NCI-H82 treated with DMSO at 0.1 percent for 48 hours (cell line): ENCODE measurements around the gene PPM1L.

Source experiments
- DNase-seq: peaks from one replicate; lab custom pipeline; 2025; ENCODE audit not compliant: unreplicated experiment; lab: John Stamatoyannopoulos, UW

PPM1L gene

DNA sequence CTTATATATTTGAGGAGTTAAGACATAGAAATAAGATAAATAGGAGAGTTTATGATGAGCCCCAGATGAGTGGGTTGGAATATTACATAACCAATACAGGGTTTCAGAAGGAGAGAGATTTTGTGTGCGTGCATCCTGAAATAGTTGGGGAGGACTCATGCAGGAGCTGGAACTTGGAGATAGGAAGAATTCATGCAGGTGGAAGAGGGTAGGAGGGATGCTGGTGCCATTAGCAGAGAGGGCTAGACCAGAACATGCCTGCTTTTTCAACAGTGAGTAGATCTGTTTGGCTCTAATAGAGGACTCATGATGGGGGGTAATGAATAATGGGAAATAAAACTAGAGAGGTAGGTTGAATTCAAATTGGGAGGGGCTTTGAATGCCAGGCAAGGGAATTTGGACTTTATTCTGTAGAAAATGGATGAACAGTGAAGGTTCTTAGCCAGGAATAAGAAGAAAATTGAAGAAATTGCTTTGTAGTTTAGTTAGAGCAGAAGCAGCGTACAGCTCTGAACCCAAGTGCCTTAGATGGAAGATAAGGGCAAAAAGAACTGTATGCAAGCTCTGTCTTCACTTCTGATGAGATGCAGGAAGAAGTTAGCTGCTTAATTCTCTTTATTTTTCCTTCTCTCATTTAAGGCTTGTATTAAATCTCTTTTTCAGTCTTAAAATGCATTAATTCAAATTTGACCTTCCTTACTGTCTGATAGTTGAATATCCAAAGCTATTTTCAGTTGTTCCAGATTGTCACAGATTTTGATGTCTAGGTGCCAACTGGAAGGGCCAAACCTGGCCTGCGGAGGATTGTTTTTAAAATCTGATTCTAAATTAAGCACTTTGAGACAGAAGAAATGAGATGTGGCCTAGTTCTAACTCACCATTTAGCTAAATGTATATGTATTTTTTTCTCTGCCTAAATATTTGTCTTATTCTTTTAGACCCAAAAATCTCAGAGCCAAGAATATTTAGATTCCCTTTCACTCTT lies 86.3 kb downstream of the PPM1L start:
- DNase-seq: no peak

DNA sequence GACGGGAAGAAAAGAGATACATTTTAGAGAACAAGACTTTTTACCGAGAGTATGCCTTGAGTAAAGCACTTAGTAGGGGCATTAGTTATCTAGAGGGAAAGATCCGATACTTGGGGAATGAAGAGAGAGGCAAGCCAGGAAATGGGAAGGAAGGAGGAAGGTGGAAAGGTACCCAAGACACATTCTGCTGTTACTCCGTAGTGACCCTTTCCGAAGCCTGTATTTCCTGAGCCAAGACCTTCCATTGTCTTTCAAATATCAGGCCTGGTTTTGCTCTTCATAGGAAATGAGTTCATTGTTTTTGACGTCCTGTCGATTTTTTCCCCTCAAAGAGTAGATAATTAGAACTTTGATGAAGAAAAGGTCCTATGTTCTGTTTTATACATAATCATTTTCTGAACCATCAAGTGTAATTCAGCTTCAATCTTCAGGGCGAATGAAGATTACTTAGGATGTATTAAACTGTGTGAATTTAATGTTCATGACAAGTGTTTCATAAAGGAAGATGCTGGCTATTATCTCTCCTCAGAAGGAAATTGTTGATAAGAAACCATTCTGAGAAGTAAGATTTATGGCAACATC lies 95.7 kb downstream of the PPM1L start:
- no peak for DNase-seq

DNA sequence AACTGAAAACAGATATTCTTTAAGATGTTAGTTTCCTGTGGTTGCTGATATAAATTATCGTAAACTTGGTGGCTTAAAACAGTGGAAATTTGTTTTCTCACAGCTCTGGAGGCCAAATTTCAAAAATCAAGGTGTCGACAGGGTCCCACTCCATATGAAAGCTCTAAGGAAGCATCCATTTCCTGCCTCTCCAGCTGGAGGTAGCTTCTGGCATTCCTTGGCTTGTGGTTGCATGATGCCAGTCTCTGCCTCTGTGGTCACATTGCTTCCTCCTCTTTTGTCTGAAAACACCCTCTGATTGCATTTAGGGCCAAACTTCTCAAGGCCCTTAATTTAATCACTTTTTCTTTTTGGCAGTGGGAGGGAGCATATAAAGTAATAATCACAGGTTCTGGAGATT lies 96.8 kb downstream of the PPM1L start:
- no peak for DNase-seq

DNA sequence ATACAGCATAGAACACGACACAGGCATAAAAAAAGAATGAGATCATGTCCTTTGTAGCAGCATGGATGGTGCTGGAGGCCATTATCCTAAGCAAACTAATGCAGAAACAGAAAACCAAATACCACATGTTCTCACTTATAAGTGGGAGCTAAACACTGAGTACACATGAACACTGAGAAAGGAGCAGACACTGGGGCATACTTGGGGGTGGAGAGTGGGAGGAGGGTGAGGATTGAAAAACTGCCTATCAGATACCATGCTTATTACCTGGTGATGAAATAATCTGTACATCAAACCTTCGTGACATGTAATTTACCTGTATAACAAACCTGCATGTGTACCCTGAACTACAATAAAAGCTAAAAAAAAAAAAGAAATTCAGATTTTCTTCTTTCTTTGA lies 100.4 kb downstream of the PPM1L start:
- DNase-seq: no peak

DNA sequence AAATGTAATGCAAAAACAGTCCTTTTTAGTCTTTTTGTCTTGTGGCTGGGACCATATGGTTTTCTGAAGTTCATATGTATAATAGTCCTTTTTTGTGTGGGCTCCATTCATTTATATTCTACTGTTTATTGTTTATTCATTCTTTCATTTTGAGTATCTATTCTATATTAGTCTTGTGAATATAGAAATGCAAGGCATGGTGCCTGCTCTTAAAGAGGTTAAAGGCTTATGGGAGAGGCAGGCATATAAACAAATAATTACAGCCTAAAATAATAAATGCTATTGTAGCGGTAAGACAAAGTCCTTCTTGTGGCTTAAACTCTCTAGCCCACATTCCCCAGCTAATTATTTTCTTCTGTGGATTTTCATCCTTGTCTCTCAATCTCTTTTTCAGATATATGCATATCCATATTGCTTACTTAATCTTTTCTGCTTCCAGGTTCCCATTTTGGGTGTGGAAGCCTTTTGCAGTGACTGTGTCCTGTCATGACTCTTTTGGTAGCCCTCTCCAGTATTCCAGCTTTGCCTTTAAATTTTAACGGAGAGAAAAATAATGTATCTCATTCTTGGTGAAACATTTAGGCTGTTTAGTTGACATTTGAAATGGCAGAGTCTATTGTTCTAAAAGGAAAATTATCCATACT lies 101.6 kb downstream of the PPM1L start:
- no peak for DNase-seq

DNA sequence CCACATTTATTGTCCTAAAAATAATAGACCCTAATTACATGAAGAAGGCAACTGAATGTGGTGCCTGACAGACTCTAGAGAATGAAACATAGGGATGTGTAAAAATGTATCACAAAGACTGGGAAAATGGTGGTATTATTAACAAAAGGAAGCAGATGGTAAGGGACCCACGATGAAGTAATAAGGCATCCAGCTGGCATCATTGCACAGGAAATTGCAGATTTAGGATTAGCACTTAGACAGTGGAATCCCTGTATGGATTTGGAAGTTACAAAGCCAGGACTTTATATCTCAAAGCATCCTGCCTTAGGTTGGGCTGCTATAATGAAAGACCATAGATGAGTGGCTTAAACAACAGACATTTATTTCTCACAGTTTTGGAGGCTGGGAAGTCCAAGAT lies 104.3 kb downstream of the PPM1L start:
- DNase-seq: peak; percentile 80

DNA sequence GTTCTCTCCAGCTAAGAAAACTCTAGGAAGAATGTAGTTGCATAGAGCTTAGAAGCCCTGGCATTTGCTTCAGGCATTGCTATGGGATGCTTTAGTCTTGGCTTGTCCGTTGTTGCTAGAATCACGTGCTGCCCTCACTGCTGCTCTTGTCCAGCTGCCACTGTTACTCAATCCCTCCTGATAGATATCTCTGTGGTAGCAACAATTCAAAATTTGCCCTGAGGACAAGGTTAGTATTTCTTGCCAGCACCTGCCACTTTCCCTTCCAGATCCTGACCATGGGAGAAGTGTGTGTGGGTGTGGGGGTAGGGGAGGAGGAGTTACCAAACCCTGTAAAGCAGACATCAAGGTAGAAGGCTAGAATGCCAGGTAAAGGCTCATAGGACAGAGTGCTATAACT lies 113.8 kb downstream of the PPM1L start:
- DNase-seq: peak; percentile 26

DNA sequence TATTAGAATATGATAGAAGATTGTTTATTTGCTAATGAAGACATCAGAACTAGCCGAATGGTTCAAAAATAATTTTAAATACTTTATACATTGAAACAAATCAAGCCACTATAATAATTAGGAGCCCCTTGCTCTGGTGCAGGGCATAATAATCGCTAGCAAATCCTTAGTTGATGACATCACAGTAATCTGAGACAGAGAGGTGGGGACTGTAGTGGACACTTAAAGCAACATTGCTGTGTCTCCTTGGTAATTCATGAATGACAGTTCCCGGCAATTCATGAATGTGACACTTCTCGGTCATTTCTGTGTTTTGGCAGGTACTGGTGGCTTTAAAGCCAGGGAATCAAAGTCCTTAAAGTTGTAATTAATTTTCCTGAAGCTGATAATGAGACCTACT lies 114.3 kb downstream of the PPM1L start:
- DNase-seq: no peak

DNA sequence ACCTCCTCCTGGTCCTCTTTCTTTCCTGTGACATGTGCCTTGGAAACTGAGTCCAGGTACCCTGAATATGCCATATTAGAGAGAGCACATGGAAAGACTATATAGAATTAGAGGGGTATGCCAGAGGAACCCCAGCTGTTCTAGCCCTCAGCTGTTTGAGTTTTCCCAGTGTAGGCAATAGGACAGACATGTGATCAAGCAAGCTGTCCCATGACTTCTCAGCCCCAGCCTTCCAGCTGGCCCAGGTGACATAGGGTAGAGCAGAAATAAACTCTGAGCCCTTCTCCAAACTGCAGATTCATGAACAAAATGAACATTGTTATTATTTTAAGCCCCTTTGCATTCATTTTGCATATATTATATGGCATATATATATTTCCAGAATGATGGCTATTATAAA lies 118.7 kb downstream of the PPM1L start:
- DNase-seq: no peak

DNA sequence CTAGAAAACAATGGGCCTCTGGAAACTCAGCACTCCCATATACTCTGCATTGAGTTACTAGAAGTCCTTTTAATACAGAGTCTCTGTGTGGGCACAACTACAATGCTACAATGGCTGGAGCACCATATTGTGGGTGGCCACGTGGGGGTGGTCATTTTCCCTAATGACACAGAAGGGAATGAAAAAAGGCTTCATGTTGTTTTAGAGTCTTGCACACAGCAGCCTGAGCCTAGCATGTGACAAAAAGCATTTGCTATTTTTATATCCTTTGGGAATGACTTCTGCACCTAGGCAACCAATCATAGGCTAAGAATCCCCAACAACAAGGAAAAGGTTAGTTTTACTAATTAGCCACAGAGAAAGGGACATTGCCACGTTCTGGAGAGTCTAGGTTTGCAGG lies 120.6 kb downstream of the PPM1L start:
- DNase-seq: no peak

DNA sequence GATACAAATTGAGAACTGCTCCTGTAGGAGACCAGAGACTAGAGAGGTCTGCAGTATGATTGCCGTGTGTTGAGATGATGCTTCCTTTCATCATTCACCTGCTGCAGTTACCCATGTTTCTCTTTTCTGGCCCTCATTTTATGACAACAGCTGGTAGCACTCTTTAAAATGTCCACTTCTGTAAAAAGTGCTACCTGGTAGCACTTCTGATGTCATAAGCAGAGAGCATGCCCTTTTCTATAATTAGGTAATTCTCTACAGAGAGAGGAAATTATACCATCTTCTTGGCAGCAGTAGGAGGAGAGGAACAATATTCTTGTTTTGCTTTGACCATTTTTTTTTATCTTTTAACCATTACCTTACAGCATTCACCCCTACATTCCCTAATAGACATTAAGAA lies 123.8 kb downstream of the PPM1L start:
- DNase-seq: no peak

DNA sequence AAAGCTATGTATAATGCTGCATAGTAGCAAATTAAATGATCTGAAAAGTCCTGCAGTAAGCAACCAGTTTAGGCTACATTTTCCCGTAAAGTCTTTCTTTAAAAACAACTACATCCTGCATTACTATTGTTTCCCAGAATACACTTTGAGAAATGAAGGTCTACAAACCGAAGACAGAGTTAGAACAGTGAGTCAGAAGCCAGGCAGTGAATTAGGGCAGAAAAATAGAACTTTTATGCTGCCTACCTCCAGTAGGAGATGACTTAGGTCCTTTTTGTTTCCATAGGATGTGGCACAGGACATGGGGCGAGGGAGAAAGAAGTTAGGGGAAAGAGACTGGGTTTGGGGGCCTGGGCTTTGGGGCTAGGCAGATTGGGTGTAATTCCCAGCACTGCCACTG lies 127.3 kb downstream of the PPM1L start:
- no peak for DNase-seq

DNA sequence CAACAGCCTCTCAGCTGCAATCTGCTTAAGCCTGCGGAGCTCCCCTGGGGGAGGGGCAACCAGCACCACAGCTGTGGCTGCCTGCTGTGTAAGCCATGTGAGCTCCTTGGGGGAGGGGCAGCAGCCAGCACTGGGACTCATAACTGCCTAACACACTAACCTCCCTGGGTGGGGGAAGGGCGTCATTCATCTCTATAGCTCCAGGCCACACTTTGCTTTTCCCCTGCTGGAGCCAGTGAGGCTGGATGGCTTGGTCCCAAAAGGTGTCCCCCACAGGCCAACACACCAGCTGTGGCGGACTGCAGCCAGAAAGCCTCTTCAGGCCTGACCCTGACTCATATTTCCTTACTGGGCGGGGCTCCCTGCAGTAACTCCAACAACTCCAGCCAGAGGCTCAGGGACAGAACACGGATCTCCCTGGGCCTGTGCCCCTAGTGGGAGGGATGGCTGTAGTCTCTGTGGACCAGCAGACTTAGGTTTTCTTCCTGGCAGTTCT lies 129.8 kb downstream of the PPM1L start:
- DNase-seq: peak; percentile 79

DNA sequence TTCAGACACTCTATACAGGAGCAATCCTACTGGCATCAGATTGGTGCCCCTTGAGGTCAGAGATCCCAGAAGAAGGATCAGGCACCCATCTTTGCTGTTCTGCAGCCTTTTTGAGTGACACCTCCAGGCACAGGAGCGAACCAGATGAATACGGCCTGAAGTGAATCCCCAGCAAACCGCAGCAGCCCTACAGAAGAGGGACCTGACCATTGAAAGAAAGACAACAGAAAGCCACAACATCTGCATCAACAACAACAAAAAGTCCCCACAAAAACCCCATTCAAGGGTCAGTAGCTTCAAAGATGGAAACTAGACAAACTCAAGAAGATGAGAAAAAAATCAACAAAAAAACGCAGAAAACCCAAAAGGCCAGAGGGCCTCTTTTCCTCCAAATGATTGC lies 130.4 kb downstream of the PPM1L start:
- DNase-seq: no peak

DNA sequence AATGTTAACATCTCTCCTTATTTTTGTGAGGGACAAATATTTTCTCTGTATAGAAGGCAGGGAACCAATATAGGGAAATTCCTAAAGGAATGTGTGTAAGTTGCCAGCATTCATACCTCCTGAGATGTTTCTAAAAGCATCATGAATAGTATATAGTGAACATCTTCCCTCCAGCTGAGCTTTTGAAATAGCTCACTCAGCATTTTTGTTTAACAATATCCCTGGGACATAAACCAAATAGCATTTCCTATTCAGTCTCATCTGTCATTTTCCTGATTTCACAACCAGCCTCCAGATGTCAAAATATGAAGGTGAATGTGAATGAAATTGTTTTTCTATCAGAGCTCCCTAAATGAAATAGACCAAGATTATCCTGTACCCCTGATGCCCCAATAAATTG lies 137.2 kb downstream of the PPM1L start:
- DNase-seq: no peak

DNA sequence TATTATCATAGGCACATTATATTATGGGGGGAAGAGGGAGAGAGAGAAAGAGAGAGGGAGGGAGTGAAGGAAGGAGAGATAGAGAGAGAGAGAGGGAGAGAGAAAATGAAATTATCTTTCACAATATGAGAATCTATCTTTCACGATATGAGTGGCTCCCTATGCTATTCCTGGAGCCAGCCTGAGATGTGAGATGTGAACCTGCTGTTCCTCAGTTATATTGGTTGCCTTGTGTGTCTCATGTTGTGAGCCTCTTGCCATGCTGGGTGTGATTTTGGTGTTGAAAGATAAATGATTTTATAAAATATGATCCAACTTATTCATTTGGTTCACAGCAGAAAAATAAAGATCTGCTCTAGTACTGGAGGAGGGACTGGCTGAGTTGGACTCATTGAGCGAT lies 148.7 kb downstream of the PPM1L start:
- no peak for DNase-seq

DNA sequence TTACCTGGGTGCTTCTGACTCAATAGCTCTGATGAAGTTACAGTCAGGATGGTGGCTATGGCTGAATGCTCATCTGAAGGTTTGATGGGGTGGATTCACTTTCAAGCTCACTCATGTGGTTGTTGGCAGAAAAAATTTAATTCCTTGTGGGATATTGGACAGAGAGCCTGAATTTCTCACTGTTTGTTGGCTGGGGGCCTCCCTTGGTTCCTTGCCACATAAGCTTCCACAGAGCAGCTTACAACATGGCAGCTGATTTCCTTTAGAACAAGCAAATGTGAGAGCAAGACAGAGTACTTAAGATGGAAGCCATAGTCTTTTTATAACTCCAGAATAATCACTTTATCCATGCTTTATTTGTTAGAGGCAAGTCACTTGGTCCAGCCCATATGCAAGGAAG lies 150.6 kb downstream of the PPM1L start:
- DNase-seq: no peak

DNA sequence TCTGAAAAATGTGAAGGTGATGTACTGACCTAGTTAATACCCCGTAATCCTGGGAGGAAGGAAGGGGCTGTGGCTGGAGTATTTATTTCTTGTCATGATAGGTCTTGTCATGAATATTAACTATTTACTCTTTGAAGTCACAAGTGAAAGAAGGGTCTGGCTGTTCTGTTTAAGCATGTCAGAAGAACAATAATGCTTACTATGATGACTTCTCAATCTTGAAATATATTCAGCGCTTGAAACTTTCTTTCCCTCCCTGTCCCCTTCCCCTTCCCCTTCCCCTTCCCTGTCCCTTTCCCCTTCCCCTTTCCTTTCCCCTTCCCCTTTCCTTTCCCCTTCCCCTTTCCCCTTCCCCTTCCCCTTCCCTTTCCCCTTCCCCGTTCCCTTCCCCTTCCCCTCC lies 153.9 kb downstream of the PPM1L start:
- DNase-seq: no peak

DNA sequence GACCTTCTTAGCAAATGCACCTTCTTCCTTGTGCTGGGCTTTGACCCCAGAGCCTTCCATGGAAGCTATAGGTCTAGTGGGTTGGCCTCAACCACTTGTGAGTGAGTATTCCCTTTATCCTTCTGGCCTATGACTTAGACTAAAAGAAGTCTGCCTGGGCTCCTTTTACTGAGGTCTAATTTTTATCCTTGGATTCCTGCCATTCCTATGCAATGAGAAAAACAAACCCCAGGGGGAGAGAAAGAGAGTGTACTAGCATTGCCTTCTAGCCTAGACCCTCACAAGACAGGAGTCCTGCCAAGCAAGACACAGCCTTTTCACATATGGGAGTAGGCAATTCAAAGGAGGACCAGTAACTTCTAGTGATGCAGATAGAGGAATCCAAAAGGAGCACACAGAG lies 155.4 kb downstream of the PPM1L start:
- DNase-seq: no peak

DNA sequence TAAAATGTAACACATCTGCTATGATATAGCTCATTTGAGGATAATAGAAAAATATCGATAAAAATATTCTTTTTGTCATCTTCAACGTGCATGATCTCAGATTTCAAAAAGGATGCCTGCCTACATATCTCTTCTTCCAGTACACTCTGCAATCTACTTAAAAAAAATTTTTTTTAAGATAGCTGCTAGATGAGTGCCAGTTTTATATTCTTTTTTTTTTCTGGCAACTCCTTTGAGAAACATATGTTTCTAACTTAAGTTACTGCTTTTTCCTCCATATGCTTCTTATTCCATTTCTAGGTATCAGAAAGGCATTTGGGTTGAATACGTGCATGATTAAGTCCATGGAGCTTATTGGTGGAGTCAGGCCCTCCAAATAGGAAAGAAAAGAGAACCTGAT lies 160.4 kb downstream of the PPM1L start:
- DNase-seq: no peak

DNA sequence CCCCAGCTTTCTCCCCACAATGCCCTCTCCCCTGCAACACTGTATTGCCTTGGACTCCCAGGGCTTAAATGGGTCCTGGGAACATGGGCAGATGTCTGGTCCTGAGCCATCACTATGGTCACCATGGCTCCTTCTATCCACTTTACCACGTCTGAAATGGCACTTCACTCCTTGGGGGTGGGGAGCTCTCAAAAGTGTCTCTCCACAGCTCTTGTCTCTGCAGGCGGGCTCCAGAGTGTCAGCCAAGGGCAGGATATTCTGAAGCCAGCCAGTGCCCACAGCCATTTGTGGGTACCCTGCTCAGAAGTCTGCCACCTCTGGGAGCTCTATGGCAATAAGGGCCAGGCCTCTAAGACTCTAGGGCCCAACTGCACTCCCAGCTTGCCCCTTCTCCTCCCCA lies 163.9 kb downstream of the PPM1L start:
- no peak for DNase-seq

DNA sequence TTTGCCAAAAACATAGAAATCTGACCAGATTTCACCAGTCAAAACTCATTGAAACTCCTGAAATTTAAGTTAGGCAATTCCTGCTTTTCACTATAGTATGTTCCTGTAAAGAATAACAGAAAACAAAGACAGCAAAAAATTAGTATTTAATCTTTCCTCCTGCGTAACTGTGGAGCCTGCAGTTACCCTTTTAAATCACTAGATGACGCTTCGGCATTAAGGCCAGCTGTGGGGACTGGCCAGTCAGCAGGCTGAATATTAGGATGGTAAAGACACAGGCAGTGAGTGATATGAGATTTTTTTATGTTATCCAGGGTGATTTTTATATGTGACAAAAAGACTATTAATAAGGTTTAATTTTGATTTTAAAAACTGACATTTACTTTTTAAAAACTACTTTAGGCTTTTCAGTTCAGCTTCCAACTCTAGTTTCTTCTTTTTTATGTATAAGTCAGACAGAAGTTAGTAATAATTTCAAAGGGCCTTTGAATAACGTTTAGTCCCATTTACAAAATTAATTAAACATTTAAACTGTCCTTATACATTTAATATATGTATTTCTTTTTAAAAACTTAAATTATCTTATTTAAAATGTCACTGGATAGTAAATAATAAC lies 165.1 kb downstream of the PPM1L start:
- DNase-seq: no peak
